ENCODE results near the gene CD4. TPM values are rescaled to one million over a fixed set of nuclear protein-coding genes. Genes with fewer than 3 reads are reported as not detected.

The CD4 gene
- total RNA-seq, 2 experiments from 2014 or later: not detected

- intact Hi-C loops (cut with micrococcal nuclease; ENCODE audit: unreplicated experiment): loop anchor here (5.0 kb wide), 1 partner anchor 43 kb away; the partner anchor contains the start of gene P3H3
These were observed 5.5 kb upstream of the CD4 start for GRCh38 chr12:6783828-6784227.

GRCh38 chr12:6784296-6784695 is 5.0 kb upstream of the CD4 start:
- peak overlapping the region; percentile 16; the same call in 1 of the 2 replicates for H2AFZ ChIP-seq (ENCODE audit: low read length)
- H3K27ac ChIP-seq (ENCODE audit: low read depth, low read length, poor library complexity, severe bottlenecking): no peak overlapping the region
- ChIA-PET CTCF (ENCODE audit: unreplicated experiment) (interaction anchor here (0.6 kb wide), 1 partner anchor 37 kb away, joined by 4 read pairs; no protein-coding TSS in a partner anchor), POLR2A (interaction anchor here (0.7 kb wide), 1 partner anchor 58 kb away, joined by 3 read pairs; no protein-coding TSS in a partner anchor)
- peaks cover 39% of the 10 kb centered on the region for H3K4me1 ChIP-seq (ENCODE audit: insufficient read depth, low read length, poor library complexity, severe bottlenecking)
- no peaks in the 10 kb centered on the region for H4K20me1 ChIP-seq (ENCODE audit: insufficient read depth, low read length)
- no peak overlapping the region for H3K4me2 ChIP-seq (ENCODE audit: low read length)
- H3K9me3 ChIP-seq (ENCODE audit: low read length): no peaks in the 10 kb centered on the region
- no peak for DNase-seq (ENCODE audit: low spot score)
- TF ChIP-seq EZH2phosphoT487 (IDR thresholded peaks at IDR 0.05; ENCODE audit: borderline replicate concordance, low read depth, low read length): no peak
- TF ChIP-seq, protein P1, sequence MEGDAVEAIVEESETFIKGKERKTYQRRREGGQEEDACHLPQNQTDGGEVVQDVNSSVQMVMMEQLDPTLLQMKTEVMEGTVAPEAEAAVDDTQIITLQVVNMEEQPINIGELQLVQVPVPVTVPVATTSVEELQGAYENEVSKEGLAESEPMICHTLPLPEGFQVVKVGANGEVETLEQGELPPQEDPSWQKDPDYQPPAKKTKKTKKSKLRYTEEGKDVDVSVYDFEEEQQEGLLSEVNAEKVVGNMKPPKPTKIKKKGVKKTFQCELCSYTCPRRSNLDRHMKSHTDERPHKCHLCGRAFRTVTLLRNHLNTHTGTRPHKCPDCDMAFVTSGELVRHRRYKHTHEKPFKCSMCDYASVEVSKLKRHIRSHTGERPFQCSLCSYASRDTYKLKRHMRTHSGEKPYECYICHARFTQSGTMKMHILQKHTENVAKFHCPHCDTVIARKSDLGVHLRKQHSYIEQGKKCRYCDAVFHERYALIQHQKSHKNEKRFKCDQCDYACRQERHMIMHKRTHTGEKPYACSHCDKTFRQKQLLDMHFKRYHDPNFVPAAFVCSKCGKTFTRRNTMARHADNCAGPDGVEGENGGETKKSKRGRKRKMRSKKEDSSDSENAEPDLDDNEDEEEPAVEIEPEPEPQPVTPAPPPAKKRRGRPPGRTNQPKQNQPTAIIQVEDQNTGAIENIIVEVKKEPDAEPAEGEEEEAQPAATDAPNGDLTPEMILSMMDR (conservative IDR thresholded peaks at IDR 0.05; ENCODE audit: low read length): no peak
- H3K79me2 ChIP-seq (ENCODE audit: insufficient read depth, low read depth, low read length): no peaks in the 10 kb centered on the region
- H3K4me3 ChIP-seq (ENCODE audit: low read depth, low read length, poor library complexity, severe bottlenecking): no peak overlapping the region
- H3K36me3 ChIP-seq (ENCODE audit: insufficient read depth, low read length): no peaks in the 10 kb centered on the region
- intact Hi-C loops (cut with micrococcal nuclease; ENCODE audit: unreplicated experiment): loop anchor here (5.0 kb wide), 1 partner anchor 43 kb away; the partner anchor contains the start of gene P3H3
- BruUV-seq (replicated peaks): no TSS peak
- no peaks in the 10 kb centered on the region for H3K9me2 ChIP-seq (ENCODE audit: insufficient read depth, low read length)

More at GRCh38 chr12:6783828-6784227, 5.5 kb upstream of the CD4 start:
- Histone ChIP-seq H3K4me2 (ENCODE audit: low read length) (no peak overlapping the region), H4K20me1 (ENCODE audit: insufficient read depth, low read length) (no peaks in the 10 kb centered on the region), H3K9me3 (ENCODE audit: low read length) (no peaks in the 10 kb centered on the region), H3K27ac (ENCODE audit: low read depth, low read length, poor library complexity, severe bottlenecking) (no peak overlapping the region), H2AFZ (ENCODE audit: low read length) (peak overlapping the region; percentile 29), H3K79me2 (ENCODE audit: insufficient read depth, low read depth, low read length) (no peaks in the 10 kb centered on the region), H3K36me3 (ENCODE audit: insufficient read depth, low read length) (no peaks in the 10 kb centered on the region), H3K4me3 (ENCODE audit: low read depth, low read length, poor library complexity, severe bottlenecking) (no peak overlapping the region), H3K9me2 (ENCODE audit: insufficient read depth, low read length) (no peaks in the 10 kb centered on the region), H3K4me1 (ENCODE audit: insufficient read depth, low read length, poor library complexity, severe bottlenecking) (peaks cover 42% of the 10 kb centered on the region)
- no TSS peak for BruUV-seq (replicated peaks)
- POLR2A ChIA-PET: interaction anchor here (0.7 to 2.0 kb wide), 2 partner anchors 9 to 58 kb away, joined by 3 to 7 read pairs; no protein-coding TSS in a partner anchor
- no peak for DNase-seq (ENCODE audit: low spot score)
- CTCF ChIA-PET (ENCODE audit: unreplicated experiment): interaction anchor here (0.6 to 2.2 kb wide), 2 partner anchors 30 to 37 kb away, joined by 4 to 6 read pairs; partner anchors contain the start of gene MLF2
- no peak for TF ChIP-seq EZH2phosphoT487 (IDR thresholded peaks at IDR 0.05; ENCODE audit: borderline replicate concordance, low read depth, low read length)
- TF ChIP-seq, protein P1 (conservative IDR thresholded peaks at IDR 0.05; ENCODE audit: low read length): no peak

GRCh38 chr12:6784761-6785160 is 4.6 kb upstream of the CD4 start:
- Histone ChIP-seq H3K4me3 (ENCODE audit: low read depth, low read length, poor library complexity, severe bottlenecking) (no peak overlapping the region), H3K27ac (ENCODE audit: low read depth, low read length, poor library complexity, severe bottlenecking) (no peak overlapping the region), H3K79me2 (ENCODE audit: insufficient read depth, low read depth, low read length) (no peaks in the 10 kb centered on the region), H4K20me1 (ENCODE audit: insufficient read depth, low read length) (no peaks in the 10 kb centered on the region), H3K4me1 (ENCODE audit: insufficient read depth, low read length, poor library complexity, severe bottlenecking) (peaks cover 40% of the 10 kb centered on the region), H2AFZ (ENCODE audit: low read length) (peak overlapping the region; percentile 16; the same call in 1 of the 2 replicates), H3K9me2 (ENCODE audit: insufficient read depth, low read length) (no peaks in the 10 kb centered on the region), H3K4me2 (ENCODE audit: low read length) (no peak overlapping the region), H3K9me3 (ENCODE audit: low read length) (no peaks in the 10 kb centered on the region), H3K36me3 (ENCODE audit: insufficient read depth, low read length) (no peaks in the 10 kb centered on the region)
- no TSS peak for BruUV-seq (replicated peaks)
- no peak for TF ChIP-seq EZH2phosphoT487 (IDR thresholded peaks at IDR 0.05; ENCODE audit: borderline replicate concordance, low read depth, low read length)
- TF ChIP-seq, protein P1 (conservative IDR thresholded peaks at IDR 0.05; ENCODE audit: low read length): no peak
- CTCF ChIA-PET (ENCODE audit: unreplicated experiment): no interaction called here
- intact Hi-C loops (cut with micrococcal nuclease; ENCODE audit: unreplicated experiment): loop anchor here (5.0 kb wide), 1 partner anchor 43 kb away; the partner anchor contains the start of gene P3H3
- no peak for DNase-seq (ENCODE audit: low spot score)
- POLR2A ChIA-PET: interaction anchor here (0.7 kb wide), 1 partner anchor 59 kb away, joined by 3 read pairs; no protein-coding TSS in a partner anchor

Data from OCI-LY7 (cell line).